ENCODE results near the gene MRPS34.

The MRPS34 gene

GRCh38 chr16:1729445-1729844 is 43.5 kb downstream of the MRPS34 start:
- H3K4me1 ChIP-seq (ENCODE audit: low read depth, poor library complexity, severe bottlenecking): peaks cover 2% of the 10 kb centered on the region
- H3K36me3 ChIP-seq (ENCODE audit: insufficient read depth): no peaks in the 10 kb centered on the region
- TF ChIP-seq CTCF (conservative IDR thresholded peaks at IDR 0.05; ENCODE audit: low read depth, low read length): no peak
- H2AFZ ChIP-seq (ENCODE audit: low read depth): no peak overlapping the region
- H3K27ac ChIP-seq: no peak overlapping the region
- H3K4me2 ChIP-seq: no peak overlapping the region
- no peak overlapping the region for H3K9ac ChIP-seq
- H3K79me2 ChIP-seq (ENCODE audit: insufficient read depth, low read depth): peaks cover under 1% of the 10 kb centered on the region; the same call in 1 of the 2 replicates
- H4K20me1 ChIP-seq (ENCODE audit: insufficient read depth): no peaks in the 10 kb centered on the region
- H3K27me3 ChIP-seq (ENCODE audit: insufficient read depth, low read depth): no peaks in the 10 kb centered on the region
- no peak overlapping the region for H3K4me3 ChIP-seq (IDR thresholded peaks at IDR 0.05; ENCODE audit: insufficient read depth, low read depth, low read length)

GRCh38 chr16:1729026-1729425 is 43.9 kb downstream of the MRPS34 start:
- Histone ChIP-seq H3K36me3 (ENCODE audit: insufficient read depth) (no peaks in the 10 kb centered on the region), H4K20me1 (ENCODE audit: insufficient read depth) (no peaks in the 10 kb centered on the region)

GRCh38 chr16:1727651-1728624 is 45.0 kb downstream of the MRPS34 start:
- H2AFZ ChIP-seq (ENCODE audit: low read depth): no peak overlapping the region
- no peaks in the 10 kb centered on the region for H3K27me3 ChIP-seq (ENCODE audit: insufficient read depth, low read depth)
- H3K4me2 ChIP-seq: no peak overlapping the region
- H3K9ac ChIP-seq: no peak overlapping the region
- H3K79me2 ChIP-seq (ENCODE audit: insufficient read depth, low read depth): peaks cover 14% of the 10 kb centered on the region
- no peaks in the 10 kb centered on the region for H3K36me3 ChIP-seq (ENCODE audit: insufficient read depth)
- peaks cover 17% of the 10 kb centered on the region for H3K4me1 ChIP-seq (ENCODE audit: low read depth, poor library complexity, severe bottlenecking)
- TF ChIP-seq CTCF (conservative IDR thresholded peaks at IDR 0.05; ENCODE audit: low read depth, low read length): no peak
- H4K20me1 ChIP-seq (ENCODE audit: insufficient read depth): no peaks in the 10 kb centered on the region
- H3K4me3 ChIP-seq (IDR thresholded peaks at IDR 0.05; ENCODE audit: insufficient read depth, low read depth, low read length): no peak overlapping the region
- H3K27ac ChIP-seq: no peak overlapping the region

More at GRCh38 chr16:1729026-1729425, 43.9 kb downstream of the MRPS34 start:
- no peak for TF ChIP-seq CTCF (conservative IDR thresholded peaks at IDR 0.05; ENCODE audit: low read depth, low read length)
- Histone ChIP-seq H3K79me2 (ENCODE audit: insufficient read depth, low read depth) (peaks cover 5% of the 10 kb centered on the region; the same call in 1 of the 2 replicates), H3K4me3 (IDR thresholded peaks at IDR 0.05; ENCODE audit: insufficient read depth, low read depth, low read length) (no peak overlapping the region), H3K4me1 (ENCODE audit: low read depth, poor library complexity, severe bottlenecking) (peaks cover 6% of the 10 kb centered on the region), H3K9ac (no peak overlapping the region), H2AFZ (ENCODE audit: low read depth) (no peak overlapping the region), H3K4me2 (no peak overlapping the region), H3K27ac (no peak overlapping the region), H3K27me3 (ENCODE audit: insufficient read depth, low read depth) (no peaks in the 10 kb centered on the region)

- Histone ChIP-seq H3K27ac (no peak overlapping the region), H3K4me1 (ENCODE audit: low read depth, poor library complexity, severe bottlenecking) (peaks cover 27% of the 10 kb centered on the region), H4K20me1 (ENCODE audit: insufficient read depth) (no peaks in the 10 kb centered on the region), H2AFZ (ENCODE audit: low read depth) (no peak overlapping the region), H3K9ac (no peak overlapping the region), H3K79me2 (ENCODE audit: insufficient read depth, low read depth) (peaks cover 20% of the 10 kb centered on the region), H3K36me3 (ENCODE audit: insufficient read depth) (no peaks in the 10 kb centered on the region), H3K4me2 (no peak overlapping the region), H3K4me3 (IDR thresholded peaks at IDR 0.05; ENCODE audit: insufficient read depth, low read depth, low read length) (no peak overlapping the region), H3K27me3 (ENCODE audit: insufficient read depth, low read depth) (no peaks in the 10 kb centered on the region)
- TF ChIP-seq CTCF (conservative IDR thresholded peaks at IDR 0.05; ENCODE audit: low read depth, low read length): no peak
Measured at GRCh38 chr16:1726661-1727502, 46.1 kb downstream of the MRPS34 start.
